H1 (cell line): ENCODE measurements around the gene CASZ1. TPM values are rescaled to one million over a fixed set of nuclear protein-coding genes. Genes with fewer than 3 reads are reported as not detected.

Experiments
- BACH1 ChIP-seq: IDR thresholded peaks from 2 replicates; pipeline ENCODE4 v1.6.1; 2012; ENCODE audit warnings: low read length, improper control_type of control experiment
- CBX5 ChIP-seq: fragments of 300-800, 300-1000 bp; sonication (generic); IDR thresholded peaks from 2 replicates; pipeline ENCODE4 v1.7.1; 2016; ENCODE audit warnings: antibody characterized with exemption, low read length, low read depth
- CHD1 ChIP-seq: IDR thresholded peaks from 2 replicates; pipeline ENCODE4 v1.6.1; 2012; ENCODE audit warnings: low read depth, low read length, improper control_type of control experiment
- CHD2 ChIP-seq: IDR thresholded peaks from 2 replicates; pipeline ENCODE4 v1.6.1; 2012; ENCODE audit warnings: low read length, improper control_type of control experiment
- EGR1 ChIP-seq: IDR thresholded peaks from 2 replicates; pipeline ENCODE4 v1.6.1; 2011; ENCODE audit warnings: low read depth, low read length, borderline replicate concordance
- GABPA ChIP-seq: IDR thresholded peaks from 2 replicates; pipeline ENCODE4 v1.6.1; 2011; ENCODE audit warnings: mild to moderate bottlenecking, low read length, moderate library complexity, borderline replicate concordance; ENCODE audit not compliant: insufficient read depth
- NANOG ChIP-seq: IDR thresholded peaks from 2 replicates; pipeline ENCODE4 v1.6.1; 2011; ENCODE audit warnings: low read length, low read depth, mild to moderate bottlenecking, inconsistent platforms; ENCODE audit not compliant: insufficient read depth, poor library complexity, severe bottlenecking
- NRF1 ChIP-seq: IDR thresholded peaks from 2 replicates; pipeline ENCODE4 v1.6.1; 2011; ENCODE audit warnings: mild to moderate bottlenecking, low read depth, low read length, improper control_type of control experiment
- SIN3A ChIP-seq, 2 experiments: IDR thresholded peaks in 1 of 2; conservative IDR thresholded peaks in 1 of 2; 2 replicates each; pipeline ENCODE4 v1.6.1; 2011 to 2012; ENCODE audit warnings: low read length in 2 of 2, improper control_type of control experiment in 1 of 2, low read depth in 1 of 2, mild to moderate bottlenecking in 1 of 2
- SUZ12 ChIP-seq: fragments of 200-600 bp; sonication (generic); IDR thresholded peaks from 2 replicates; pipeline ENCODE4 v1.6.1; 2012; ENCODE audit warnings: mild to moderate bottlenecking, inconsistent platforms, low read length, moderate library complexity, mixed read lengths
- USF2 ChIP-seq: IDR thresholded peaks from 2 replicates; pipeline ENCODE4 v1.6.1; 2011; ENCODE audit warnings: low read length, improper control_type of control experiment
- ZNF274 ChIP-seq: IDR thresholded peaks from 2 replicates; pipeline ENCODE4 v1.7.0; 2012; ENCODE audit warnings: low read length, borderline replicate concordance; ENCODE audit errors: extremely low read depth
- polyA plus RNA-seq, 7 experiments: library from polyadenylated mRNA; depleted of rRNA in 3 of 7; stranded (reverse) in 5 of 7; unstranded in 2 of 7; fragments of >200 nt in 5 of 7; fragments of 200-250 nt in 2 of 7; gene quantifications; 1 replicate in 5 of 7; 2 replicates in 1 of 7; 4 replicates in 1 of 7; pipeline versions ENCODE4 v1.2.1 to v1.2.3, GENCODE V29; 2011 to 2013; ENCODE audit warnings: missing spikeins in 2 of 7, mixed read lengths in 2 of 7
- total RNA-seq: library from RNA; stranded (reverse); fragmentation: NEBNext Ultra II Directional; extraction: Animal tissue kit (Norgen Biotek cat#: 25700); gene quantifications from 2 replicates; pipeline ENCODE4 v1.2.1, GENCODE V29; 2021

The CASZ1 gene
- total and polyA plus RNA-seq, 2 of the 8 experiments (the other 6 are each of a cell fraction or from before 2014, with no cell fraction given), result 4.4 to 7.7 TPM

GRCh38 chr1:10818262-10819197 is 22.1 kb upstream of the CASZ1 start (continued):
- no peak for TF ChIP-seq EGR1
- TF ChIP-seq SUZ12, result no peak
- TF ChIP-seq CHD2, result no peak
- no peak for TF ChIP-seq SIN3A (conservative IDR thresholded peaks at IDR 0.05 in 1 of 2, IDR thresholded peaks at IDR 0.05 in 1 of 2; ENCODE audit: low read depth in 1 of 2, low read length in 2 of 2)
- no peak for TF ChIP-seq NRF1
- no peak for TF ChIP-seq USF2
- no peak for TF ChIP-seq CBX5
- no peak for TF ChIP-seq CHD1
- no peak for TF ChIP-seq GABPA
- TF ChIP-seq BACH1, result no peak
- TF ChIP-seq ZNF274, result no peak
- TF ChIP-seq NANOG, result no peak
